ENCODE results near the gene PTCD2. TPM values are rescaled to one million over a fixed set of nuclear protein-coding genes. Genes with fewer than 3 reads are reported as not detected.
A peak's percentile ranks its signal among the peaks of the same experiment; 100 is the strongest.

Gene PTCD2
- total RNA-seq, result 10 to 100 TPM in 1 of 2 donors, 1 to 10 TPM in 1; 9.5 to 13.4 TPM
- 10.5 TPM for polyA plus RNA-seq (2013, experiment 1 of 2)
- polyA plus RNA-seq (2013, experiment 2 of 2), result 8.8 TPM
- long read RNA-seq, experiment 1, full-length matches to known transcripts, result 5 of 7 reads
- long read RNA-seq, experiment 1, partial matches to known transcripts, result 1 of 7 reads
- long read RNA-seq, experiment 1, other reads (novel, unspliced or antisense), result 1 of 7 reads
- long read RNA-seq, experiment 2, full-length matches to known transcripts, result 7 of 12 reads
- long read RNA-seq, experiment 2, partial matches to known transcripts, result 2 of 12 reads
- long read RNA-seq, experiment 2, other reads (novel, unspliced or antisense), result 3 of 12 reads
- long read RNA-seq, experiment 3, full-length matches to known transcripts, result 37 of 46 reads
- long read RNA-seq, experiment 3, partial matches to known transcripts, result 1 of 46 reads
- long read RNA-seq, experiment 3, other reads (novel, unspliced or antisense), result 8 of 46 reads
- long read RNA-seq, experiment 4, full-length matches to known transcripts, result 20 of 26 reads
- long read RNA-seq, experiment 4, partial matches to known transcripts, result 2 of 26 reads
- long read RNA-seq, experiment 4, other reads (novel, unspliced or antisense), result 4 of 26 reads

GRCh38 chr5:72319976-72320752 is at the start of gene PTCD2, which contains the start of gene MRPS27:
PTCD2 (plus strand) TSS chr5:72320373; CDS start chr5:72320383, 10 bp downstream.
MRPS27 (minus strand) TSS chr5:72320240; CDS start chr5:72320221, 19 bp downstream.
- H3K27me3 Mint-ChIP-seq (ENCODE audit: insufficient read depth), result no peaks in the 10 kb centered on the region
- Histone ChIP-seq H3K27me3 (ENCODE audit: control insufficient read depth, insufficient read depth, low read length, poor library complexity, severe bottlenecking) (no peaks in the 10 kb centered on the region), H3K4me3 (ENCODE audit: low read length) (peak within 1 kb of the TSS; percentile 95), H3K9ac (ENCODE audit: extremely low read depth, low read length, poor library complexity, severe bottlenecking) (peak within 1 kb of the TSS; percentile 90), H3K36me3 (ENCODE audit: control insufficient read depth, insufficient read depth, low read length) (peaks cover 9% of the 10 kb centered on the region), H3K9me3 (ENCODE audit: control insufficient read depth, low read length) (no peaks in the 10 kb centered on the region), H3K27ac (ENCODE audit: low read depth, low read length) (peak within 1 kb of the TSS; percentile 62), H3K4me1 (ENCODE audit: control insufficient read depth, insufficient read depth, low read length) (no peaks in the 10 kb centered on the region)
- WGBS, 2 experiments (ENCODE audit: insufficient coverage in 1 of 2, insufficient read length in 1 of 2), result 0% methylated on average over 16 to 40 of the region's 40 CpGs
- peak within 1 kb of the TSS; percentile 99 for H3K27ac Mint-ChIP-seq
- H3K9me3 Mint-ChIP-seq, result no peaks in the 10 kb centered on the region
- TF ChIP-seq, protein P1, sequence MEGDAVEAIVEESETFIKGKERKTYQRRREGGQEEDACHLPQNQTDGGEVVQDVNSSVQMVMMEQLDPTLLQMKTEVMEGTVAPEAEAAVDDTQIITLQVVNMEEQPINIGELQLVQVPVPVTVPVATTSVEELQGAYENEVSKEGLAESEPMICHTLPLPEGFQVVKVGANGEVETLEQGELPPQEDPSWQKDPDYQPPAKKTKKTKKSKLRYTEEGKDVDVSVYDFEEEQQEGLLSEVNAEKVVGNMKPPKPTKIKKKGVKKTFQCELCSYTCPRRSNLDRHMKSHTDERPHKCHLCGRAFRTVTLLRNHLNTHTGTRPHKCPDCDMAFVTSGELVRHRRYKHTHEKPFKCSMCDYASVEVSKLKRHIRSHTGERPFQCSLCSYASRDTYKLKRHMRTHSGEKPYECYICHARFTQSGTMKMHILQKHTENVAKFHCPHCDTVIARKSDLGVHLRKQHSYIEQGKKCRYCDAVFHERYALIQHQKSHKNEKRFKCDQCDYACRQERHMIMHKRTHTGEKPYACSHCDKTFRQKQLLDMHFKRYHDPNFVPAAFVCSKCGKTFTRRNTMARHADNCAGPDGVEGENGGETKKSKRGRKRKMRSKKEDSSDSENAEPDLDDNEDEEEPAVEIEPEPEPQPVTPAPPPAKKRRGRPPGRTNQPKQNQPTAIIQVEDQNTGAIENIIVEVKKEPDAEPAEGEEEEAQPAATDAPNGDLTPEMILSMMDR (conservative IDR thresholded peaks at IDR 0.05), result peak; percentile 58
- H3K36me3 Mint-ChIP-seq (ENCODE audit: low read depth), result peaks cover 25% of the 10 kb centered on the region
- DNase-seq, result peak; percentile 98
- H3K4me3 Mint-ChIP-seq, result peak within 1 kb of the TSS; percentile 100
- H3K4me1 Mint-ChIP-seq, result no peaks in the 10 kb centered on the region

- Histone ChIP-seq H3K4me3 (ENCODE audit: low read length) (no peak overlapping the region), H3K36me3 (ENCODE audit: control insufficient read depth, insufficient read depth, low read length) (peaks cover 12% of the 10 kb centered on the region), H3K4me1 (ENCODE audit: control insufficient read depth, insufficient read depth, low read length) (no peaks in the 10 kb centered on the region), H3K27ac (ENCODE audit: low read depth, low read length) (no peak overlapping the region), H3K9me3 (ENCODE audit: control insufficient read depth, low read length) (peaks cover 9% of the 10 kb centered on the region), H3K27me3 (ENCODE audit: control insufficient read depth, insufficient read depth, low read length, poor library complexity, severe bottlenecking) (no peaks in the 10 kb centered on the region), H3K9ac (ENCODE audit: extremely low read depth, low read length, poor library complexity, severe bottlenecking) (no peak overlapping the region)
- Mint-ChIP-seq H3K4me1 (peaks cover 14% of the 10 kb centered on the region), H3K27ac (no peak overlapping the region), H3K4me3 (no peak overlapping the region), H3K9me3 (peaks cover 7% of the 10 kb centered on the region), H3K36me3 (ENCODE audit: low read depth) (peaks cover 14% of the 10 kb centered on the region), H3K27me3 (ENCODE audit: insufficient read depth) (no peaks in the 10 kb centered on the region)
- TF ChIP-seq, protein P1 (conservative IDR thresholded peaks at IDR 0.05), result no peak
- 96 to 100% methylated on average over 2 to 3 of the region's 3 CpGs for WGBS, 2 experiments (ENCODE audit: insufficient coverage in 1 of 2, insufficient read length in 1 of 2)
- no peak for DNase-seq
Observed at GRCh38 chr5:72271702-72272101, 48.5 kb upstream of the PTCD2 start.

DNA sequence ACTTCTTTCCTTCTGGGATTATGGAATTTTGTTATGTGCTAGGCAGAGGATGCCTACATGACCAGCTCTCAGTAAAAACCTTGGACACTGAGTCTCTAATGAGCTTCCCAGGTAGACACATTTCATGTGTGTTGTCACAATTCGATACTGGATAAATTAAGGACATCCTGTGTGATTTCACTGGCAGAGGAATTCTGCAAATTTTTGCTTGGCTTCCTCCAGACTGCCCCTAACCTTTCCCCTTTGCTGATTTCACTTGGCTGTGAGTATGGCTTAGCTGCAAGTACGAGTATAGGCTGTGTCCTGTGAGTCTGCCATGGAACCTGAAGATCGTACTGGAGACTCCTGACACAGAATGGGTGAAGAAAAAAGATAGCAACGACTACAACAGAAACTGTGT is 47.8 kb upstream of the PTCD2 start:
- Mint-ChIP-seq H3K4me3 (no peak overlapping the region), H3K36me3 (ENCODE audit: low read depth) (peaks cover 20% of the 10 kb centered on the region), H3K27ac (no peak overlapping the region), H3K27me3 (ENCODE audit: insufficient read depth) (no peaks in the 10 kb centered on the region), H3K4me1 (peaks cover 14% of the 10 kb centered on the region), H3K9me3 (peaks cover 12% of the 10 kb centered on the region)
- H3K9ac ChIP-seq (ENCODE audit: extremely low read depth, low read length, poor library complexity, severe bottlenecking), result no peak overlapping the region
- no peaks in the 10 kb centered on the region for H3K4me1 ChIP-seq (ENCODE audit: control insufficient read depth, insufficient read depth, low read length)
- H3K4me3 ChIP-seq (ENCODE audit: low read length), result no peak overlapping the region
- 99 to 100% methylated on average over 2 to 4 of the region's 4 CpGs for whole genome bisulfite sequencing, 2 experiments (ENCODE audit: insufficient coverage in 1 of 2, insufficient read length in 1 of 2)
- H3K27ac ChIP-seq (ENCODE audit: low read depth, low read length), result no peak overlapping the region
- TF ChIP-seq, protein P1 (conservative IDR thresholded peaks at IDR 0.05), result no peak
- DNase-seq, result no peak
- no peaks in the 10 kb centered on the region for H3K27me3 ChIP-seq (ENCODE audit: control insufficient read depth, insufficient read depth, low read length, poor library complexity, severe bottlenecking)
- peaks cover 9% of the 10 kb centered on the region for H3K9me3 ChIP-seq (ENCODE audit: control insufficient read depth, low read length)
- peaks cover 12% of the 10 kb centered on the region for H3K36me3 ChIP-seq (ENCODE audit: control insufficient read depth, insufficient read depth, low read length)

Data from endodermal cell (in vitro differentiated cells).